Measurements from ENCODE around the gene RFX2. TPM values are rescaled to one million over a fixed set of nuclear protein-coding genes. Genes with fewer than 3 reads are reported as not detected.

RFX2 gene
- total and polyA plus RNA-seq, 4 donors: 0.67 to 5.1 (median 2.8) TPM

DNA sequence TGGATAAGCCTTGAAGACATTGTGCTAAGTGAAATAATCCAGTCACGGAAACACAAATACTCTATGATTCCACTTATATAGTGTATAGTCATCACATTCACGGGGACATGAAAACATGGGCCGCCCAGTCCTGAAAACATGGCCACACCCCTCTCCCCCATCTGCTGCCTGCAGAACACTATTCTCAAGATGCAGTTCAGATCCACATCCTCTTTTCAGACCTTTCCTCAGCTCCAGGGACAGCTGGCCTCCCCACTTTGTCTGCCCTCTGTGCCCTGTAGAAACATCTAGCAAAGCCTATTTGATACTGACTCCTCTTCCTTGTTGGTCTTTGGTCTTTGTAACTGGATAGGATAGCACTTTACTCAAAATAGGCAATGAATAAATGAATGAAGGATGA, 8.3 kb downstream of the RFX2 start:
- Histone ChIP-seq H3K27ac (ENCODE audit: low read depth in 1 of 2, low read length in 2 of 2) (no peak overlapping the region), H3K9ac (ENCODE audit: low read depth in 1 of 2, low read length in 2 of 2) (no peak overlapping the region), H3K4me1 (ENCODE audit: control insufficient read depth in 4 of 4, insufficient read depth in 4 of 4, low read length in 3 of 4) (peaks cover 0 to 28% (median 24%) of the 10 kb centered on the region in 4 donors), H3K9me3 (ENCODE audit: control insufficient read depth in 4 of 4, low read length in 3 of 4) (no peaks in the 10 kb centered on the region), H3K4me3 (ENCODE audit: low read depth in 1 of 3, low read length in 3 of 3) (no peak overlapping the region), H3K36me3 (ENCODE audit: control insufficient read depth in 4 of 4, insufficient read depth in 3 of 4, low read depth in 1 of 4, low read length in 3 of 4) (no peaks in the 10 kb centered on the region), H3K27me3 (ENCODE audit: control insufficient read depth in 4 of 4, insufficient read depth in 4 of 4, low read length in 3 of 4) (no peaks in the 10 kb centered on the region)
- TF ChIP-seq CTCF (IDR thresholded peaks at IDR 0.05; ENCODE audit: low read depth, low read length, missing input control) (no peak), FOXA1 (IDR thresholded peaks at IDR 0.05) (no peak), TAF1 (conservative IDR thresholded peaks at IDR 0.05) (no peak), YY1 (IDR thresholded peaks at IDR 0.05) (no peak), JUND (IDR thresholded peaks at IDR 0.05) (no peak), MAX (IDR thresholded peaks at IDR 0.05) (no peak), EGR1 (IDR thresholded peaks at IDR 0.05; ENCODE audit: low read depth in 2 of 2) (no peak), ZBTB33 (IDR thresholded peaks at IDR 0.05) (no peak), GABPA (IDR thresholded peaks at IDR 0.05 in 1 of 2, conservative IDR thresholded peaks at IDR 0.05 in 1 of 2) (no peak)
- TF ChIP-seq, protein P1, sequence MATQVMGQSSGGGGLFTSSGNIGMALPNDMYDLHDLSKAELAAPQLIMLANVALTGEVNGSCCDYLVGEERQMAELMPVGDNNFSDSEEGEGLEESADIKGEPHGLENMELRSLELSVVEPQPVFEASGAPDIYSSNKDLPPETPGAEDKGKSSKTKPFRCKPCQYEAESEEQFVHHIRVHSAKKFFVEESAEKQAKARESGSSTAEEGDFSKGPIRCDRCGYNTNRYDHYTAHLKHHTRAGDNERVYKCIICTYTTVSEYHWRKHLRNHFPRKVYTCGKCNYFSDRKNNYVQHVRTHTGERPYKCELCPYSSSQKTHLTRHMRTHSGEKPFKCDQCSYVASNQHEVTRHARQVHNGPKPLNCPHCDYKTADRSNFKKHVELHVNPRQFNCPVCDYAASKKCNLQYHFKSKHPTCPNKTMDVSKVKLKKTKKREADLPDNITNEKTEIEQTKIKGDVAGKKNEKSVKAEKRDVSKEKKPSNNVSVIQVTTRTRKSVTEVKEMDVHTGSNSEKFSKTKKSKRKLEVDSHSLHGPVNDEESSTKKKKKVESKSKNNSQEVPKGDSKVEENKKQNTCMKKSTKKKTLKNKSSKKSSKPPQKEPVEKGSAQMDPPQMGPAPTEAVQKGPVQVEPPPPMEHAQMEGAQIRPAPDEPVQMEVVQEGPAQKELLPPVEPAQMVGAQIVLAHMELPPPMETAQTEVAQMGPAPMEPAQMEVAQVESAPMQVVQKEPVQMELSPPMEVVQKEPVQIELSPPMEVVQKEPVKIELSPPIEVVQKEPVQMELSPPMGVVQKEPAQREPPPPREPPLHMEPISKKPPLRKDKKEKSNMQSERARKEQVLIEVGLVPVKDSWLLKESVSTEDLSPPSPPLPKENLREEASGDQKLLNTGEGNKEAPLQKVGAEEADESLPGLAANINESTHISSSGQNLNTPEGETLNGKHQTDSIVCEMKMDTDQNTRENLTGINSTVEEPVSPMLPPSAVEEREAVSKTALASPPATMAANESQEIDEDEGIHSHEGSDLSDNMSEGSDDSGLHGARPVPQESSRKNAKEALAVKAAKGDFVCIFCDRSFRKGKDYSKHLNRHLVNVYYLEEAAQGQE (IDR thresholded peaks at IDR 0.05): no peak
- 95% methylated on average over 3 of the region's 3 CpGs for WGBS
- DNase-seq (ENCODE audit: low spot score): no peak

DNA sequence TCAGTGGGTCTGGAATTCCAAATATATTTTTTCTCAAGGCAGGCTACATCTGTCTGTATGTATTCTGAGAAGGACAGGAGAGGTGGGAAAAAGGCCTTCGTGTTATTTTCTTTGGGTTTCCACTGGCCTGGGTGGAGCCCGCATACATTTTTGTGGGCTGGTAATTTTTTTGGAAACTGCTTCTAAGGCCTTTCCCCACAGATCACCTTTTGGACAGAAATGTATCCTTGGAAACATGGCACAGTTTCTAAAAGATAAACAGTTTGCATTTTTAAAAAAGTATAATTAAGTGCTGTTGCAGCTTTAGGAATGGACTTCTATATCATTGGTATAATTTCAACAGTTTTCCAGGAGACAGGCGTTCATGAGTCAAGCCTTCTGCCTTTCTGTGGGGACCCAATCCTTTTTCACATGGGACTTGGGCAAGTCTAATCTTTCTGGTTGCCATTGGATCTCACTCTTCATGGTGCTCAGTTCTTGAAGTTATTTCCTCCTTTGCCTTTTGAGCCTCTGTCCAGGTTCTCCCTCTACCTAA, 8.9 kb downstream of the RFX2 start:
- WGBS: 98% methylated on average over 3 of the region's 3 CpGs
- H3K27ac ChIP-seq (ENCODE audit: low read depth in 1 of 2, low read length in 2 of 2): no peak overlapping the region
- peaks cover 0 to 28% (median 24%) of the 10 kb centered on the region in 4 donors for H3K4me1 ChIP-seq (ENCODE audit: control insufficient read depth in 4 of 4, insufficient read depth in 4 of 4, low read length in 3 of 4)
- H3K9ac ChIP-seq (ENCODE audit: low read depth in 1 of 2, low read length in 2 of 2): no peak overlapping the region
- no peaks in the 10 kb centered on the region for H3K36me3 ChIP-seq (ENCODE audit: control insufficient read depth in 4 of 4, insufficient read depth in 3 of 4, low read depth in 1 of 4, low read length in 3 of 4)
- TF ChIP-seq NR2F2 (IDR thresholded peaks at IDR 0.05) (no peak), CTCF (IDR thresholded peaks at IDR 0.05; ENCODE audit: low read depth, low read length, missing input control) (no peak), TAF1 (conservative IDR thresholded peaks at IDR 0.05) (no peak), GABPA (IDR thresholded peaks at IDR 0.05 in 1 of 2, conservative IDR thresholded peaks at IDR 0.05 in 1 of 2) (no peak)
- TF ChIP-seq, protein P1 (IDR thresholded peaks at IDR 0.05): no peak
- H3K4me3 ChIP-seq (ENCODE audit: low read depth in 1 of 3, low read length in 3 of 3): no peak overlapping the region
- no peaks in the 10 kb centered on the region for H3K27me3 ChIP-seq (ENCODE audit: control insufficient read depth in 4 of 4, insufficient read depth in 4 of 4, low read length in 3 of 4)
- no peaks in the 10 kb centered on the region for H3K9me3 ChIP-seq (ENCODE audit: control insufficient read depth in 4 of 4, low read length in 3 of 4)
- no peak for DNase-seq (ENCODE audit: low spot score)
